DMS79 (cell line): ENCODE results near the gene VTI1A.

Experiments used
- DNase-seq: peaks from one replicate; lab custom pipeline; 2025; lab: John Stamatoyannopoulos, UW

VTI1A gene

DNA sequence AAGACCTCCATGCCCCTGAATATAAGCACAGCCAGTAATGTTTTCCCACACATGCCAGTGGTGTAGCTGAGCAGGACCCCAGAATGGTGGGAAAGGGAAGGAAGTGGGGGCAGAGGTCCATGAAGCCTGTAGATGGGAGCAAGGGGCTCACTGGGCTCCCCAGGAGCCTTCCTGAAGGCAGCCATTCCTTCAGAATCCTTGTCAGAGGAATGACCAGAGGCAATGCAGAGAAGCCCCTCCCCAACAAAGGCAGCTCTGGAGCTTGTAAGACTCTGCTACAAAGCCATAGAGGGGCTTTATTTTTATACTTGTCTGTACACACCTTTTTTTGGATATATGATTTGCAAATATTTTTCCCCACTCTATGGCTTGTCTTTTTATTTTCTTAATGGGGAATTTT, 338.1 kb downstream of the VTI1A start:
- no peak for DNase-seq

DNA sequence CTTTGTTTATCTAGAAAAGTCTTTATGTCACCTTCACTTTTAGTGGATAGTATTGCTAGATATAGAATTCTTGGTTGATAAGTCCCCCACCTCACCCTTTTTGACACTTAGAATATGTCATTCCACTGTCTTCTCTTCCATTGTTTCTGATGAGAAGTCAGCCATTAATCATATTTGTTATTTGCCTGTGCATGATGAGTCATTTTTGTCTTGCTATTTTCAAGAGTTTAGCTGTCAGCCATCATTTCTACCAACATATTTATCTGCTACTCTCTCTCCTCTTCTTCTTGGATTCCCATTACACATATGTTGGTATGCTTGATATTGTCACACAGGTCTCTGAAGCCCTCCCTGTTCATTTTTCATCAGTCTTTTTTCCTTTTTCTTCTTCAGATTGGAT, 342.2 kb downstream of the VTI1A start:
- DNase-seq: no peak

- no peak for DNase-seq
Observed at GRCh38 chr10:112790030-112790429, 343.0 kb downstream of the VTI1A start.

GRCh38 chr10:112790921-112791320, 343.9 kb downstream of the VTI1A start:
- no peak for DNase-seq

DNA sequence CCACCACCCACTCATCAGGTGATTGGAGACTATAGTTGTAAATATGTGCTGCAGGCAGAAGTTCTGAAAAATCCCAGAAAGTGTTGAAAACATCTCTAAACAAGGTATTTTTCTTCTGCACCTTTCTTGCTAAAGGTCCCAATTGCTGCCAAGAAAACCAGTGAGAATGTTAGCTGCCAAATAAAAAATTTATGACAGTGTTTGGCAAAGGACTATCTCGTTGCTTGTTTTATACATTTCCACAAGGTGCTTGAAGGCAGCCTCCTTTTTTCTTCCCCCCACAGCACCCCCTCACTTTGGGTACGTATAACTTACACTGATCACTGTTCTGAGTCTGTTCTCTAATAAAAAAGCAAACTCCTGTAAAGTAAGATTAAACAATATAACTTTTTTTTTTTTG, 344.4 kb downstream of the VTI1A start:
- no peak for DNase-seq

DNA sequence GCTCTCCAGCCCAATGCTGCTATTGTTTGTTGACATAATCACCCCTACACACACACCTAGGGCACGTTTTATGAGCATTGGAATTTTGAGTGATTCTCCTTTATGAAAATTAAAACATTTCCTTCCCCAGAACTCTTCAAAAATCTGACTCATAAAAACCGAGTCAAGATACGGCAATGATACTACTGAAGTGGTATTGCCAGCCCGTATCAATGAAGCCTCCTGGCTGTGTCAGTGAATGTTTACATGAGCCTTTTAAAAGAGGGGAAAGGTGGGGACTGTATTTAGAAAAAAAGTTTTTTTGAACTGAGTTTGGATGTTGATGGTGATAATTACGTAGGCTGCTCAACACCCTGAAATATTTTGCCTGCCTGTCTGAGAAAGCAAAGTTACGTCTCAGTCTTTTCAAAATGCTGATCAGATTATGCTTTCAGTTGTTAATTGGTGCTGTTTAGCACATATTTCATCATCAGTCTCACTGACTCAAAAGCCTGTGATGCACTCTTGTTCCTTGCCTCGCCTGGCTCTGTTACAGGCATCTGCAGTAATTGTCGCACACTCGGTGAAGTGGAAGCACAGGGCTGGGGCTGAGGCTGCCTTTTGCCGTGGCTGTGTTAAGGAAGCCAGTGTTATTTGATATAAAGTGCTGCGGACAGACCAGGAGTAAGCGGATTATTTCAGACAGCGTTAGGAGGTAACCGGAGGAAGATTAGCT, 345.6 kb downstream of the VTI1A start:
- DNase-seq: no peak

- DNase-seq: no peak
Observed at GRCh38 chr10:112793202-112793921, 346.3 kb downstream of the VTI1A start.

GRCh38 chr10:112794201-112794600, 347.2 kb downstream of the VTI1A start:
- DNase-seq: no peak

DNA sequence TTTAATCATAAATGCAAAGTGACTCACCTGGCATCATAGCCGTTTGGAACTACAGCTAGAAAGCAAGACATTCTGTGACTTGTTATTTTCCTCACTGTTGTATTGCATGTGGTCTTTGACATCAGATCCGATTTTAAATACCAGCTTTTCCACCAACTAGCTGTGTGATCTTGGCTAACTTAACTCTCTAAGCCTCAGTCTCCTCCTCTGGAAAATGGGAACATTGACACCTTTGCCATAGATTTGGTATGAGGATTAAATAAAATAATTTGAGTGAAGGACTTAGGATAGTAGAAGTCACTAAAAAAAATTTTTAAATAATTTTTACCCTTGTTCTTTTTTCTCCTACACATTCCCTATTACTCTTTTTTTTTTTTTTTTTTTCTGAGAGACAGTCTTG, 348.1 kb downstream of the VTI1A start:
- DNase-seq: no peak

DNA sequence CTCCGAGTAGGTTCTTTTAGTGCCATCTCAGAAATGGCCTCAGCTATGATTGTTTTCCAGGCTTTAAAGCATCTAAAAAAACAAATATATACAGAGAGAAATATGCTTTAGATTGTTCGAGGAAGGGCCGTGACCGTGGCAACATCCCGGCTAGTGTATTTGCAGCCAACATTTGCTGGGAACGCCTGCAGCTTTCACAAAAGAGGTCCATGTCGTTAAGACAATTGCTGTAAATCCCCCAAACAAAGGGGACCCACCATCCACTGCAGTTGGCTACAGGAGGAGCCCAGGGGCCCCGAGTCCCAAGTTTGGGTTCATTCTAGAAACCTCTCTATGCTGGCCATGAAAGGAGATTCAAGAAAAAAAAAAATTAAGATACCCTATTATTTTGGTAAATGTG, 350.2 kb downstream of the VTI1A start:
- no peak for DNase-seq

- no peak for DNase-seq
Observed at GRCh38 chr10:112797855-112798254, 350.8 kb downstream of the VTI1A start.

DNA sequence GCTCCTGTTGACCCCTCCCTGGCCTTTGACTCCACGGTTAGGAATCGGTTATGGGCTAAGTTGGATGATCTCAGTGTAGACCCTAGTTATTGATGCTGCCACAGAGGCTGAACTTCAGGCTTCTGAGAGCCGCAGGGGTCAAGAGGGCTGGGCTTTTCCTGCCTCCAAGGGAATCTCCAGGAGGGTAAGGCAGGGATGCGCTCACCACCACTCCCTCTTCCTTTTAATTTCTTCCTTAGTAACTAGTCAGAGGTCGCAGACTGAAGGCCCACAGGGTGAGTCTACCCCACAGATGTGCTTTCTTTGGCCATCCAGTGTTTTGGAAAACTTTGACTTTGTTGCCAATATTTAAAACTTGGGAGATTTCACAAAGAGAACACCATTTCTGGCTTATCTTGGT, 352.0 kb downstream of the VTI1A start:
- no peak for DNase-seq

DNA sequence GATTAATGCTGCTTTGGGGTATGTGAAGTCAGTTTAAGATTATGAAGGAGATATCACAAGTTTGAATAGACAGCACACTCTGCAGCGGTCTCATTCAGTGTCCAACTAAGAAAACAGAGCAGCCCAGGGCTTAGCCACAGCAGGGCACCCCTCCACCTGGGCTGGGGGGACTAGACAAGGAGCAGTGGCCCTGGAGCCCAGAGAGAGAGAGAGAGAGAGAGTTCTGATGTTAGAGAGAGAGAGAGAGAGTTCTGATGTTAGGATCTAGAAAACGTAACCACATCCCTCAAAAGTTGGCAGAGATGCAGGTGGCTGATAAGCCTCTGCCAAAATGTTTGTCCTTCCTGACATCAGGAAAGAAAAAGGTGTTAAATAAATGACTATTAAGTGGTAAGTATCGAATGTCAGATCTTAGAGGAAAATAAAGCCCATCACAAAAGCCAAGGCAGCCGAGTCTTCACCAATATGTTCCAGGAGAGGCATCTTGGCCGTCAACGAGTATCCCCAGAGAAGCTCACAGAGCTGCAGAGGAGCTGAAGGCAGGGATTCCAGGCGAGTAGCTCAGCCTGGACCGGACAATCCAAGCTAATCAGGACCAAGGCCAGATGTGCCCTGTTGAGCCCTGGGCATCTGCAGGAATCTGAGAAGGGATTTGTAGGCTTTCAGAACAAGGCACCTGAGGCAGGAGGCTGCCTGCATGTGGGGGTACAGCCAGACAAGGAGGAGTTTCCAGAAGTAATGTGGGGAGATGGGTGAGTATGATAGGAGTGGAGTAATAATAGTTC, 352.9 kb downstream of the VTI1A start:
- no peak for DNase-seq

DNA sequence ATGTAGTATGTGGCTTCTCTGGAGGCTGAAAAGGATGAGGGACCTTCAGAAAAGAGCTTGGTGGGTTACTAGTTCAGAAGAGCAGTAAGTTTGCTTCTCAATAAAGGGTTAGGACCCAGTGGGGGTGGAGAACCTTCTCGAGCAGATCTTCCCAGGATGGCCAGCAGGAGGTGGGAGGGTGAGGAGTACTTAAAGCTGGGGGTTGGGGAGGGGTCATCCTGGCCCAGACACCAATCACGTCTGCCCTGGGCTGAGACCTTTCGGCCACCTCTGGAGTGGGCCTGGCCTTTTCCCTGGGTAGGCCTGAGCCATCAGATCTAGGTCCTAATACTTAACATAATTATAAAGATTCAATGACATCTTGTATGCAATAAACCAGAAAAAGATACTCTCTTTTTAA, 354.0 kb downstream of the VTI1A start:
- DNase-seq: no peak

- no peak for DNase-seq
Observed at GRCh38 chr10:112801748-112802147, 354.7 kb downstream of the VTI1A start.

GRCh38 chr10:112802411-112803022, 355.5 kb downstream of the VTI1A start:
- no peak for DNase-seq

- DNase-seq: no peak
Observed at GRCh38 chr10:112803961-112804401, 357.0 kb downstream of the VTI1A start.

DNA sequence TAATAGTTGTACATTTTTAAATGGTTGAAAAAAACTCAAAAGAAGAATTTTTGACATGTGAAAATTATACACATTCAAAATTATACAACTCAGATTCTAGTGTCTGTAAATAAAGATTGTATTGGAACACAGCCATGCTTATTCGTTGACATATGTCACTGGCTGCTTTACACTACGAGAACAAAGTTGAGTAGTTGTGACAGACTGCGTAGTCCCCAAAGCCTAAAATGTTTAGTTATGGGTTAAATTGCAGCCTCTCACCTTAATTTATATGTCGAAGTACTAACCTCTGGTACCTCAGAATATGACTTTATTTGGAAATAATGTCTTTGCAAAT, 358.2 kb downstream of the VTI1A start:
- no peak for DNase-seq

GRCh38 chr10:112805701-112806100, 358.7 kb downstream of the VTI1A start:
- DNase-seq: no peak

DNA sequence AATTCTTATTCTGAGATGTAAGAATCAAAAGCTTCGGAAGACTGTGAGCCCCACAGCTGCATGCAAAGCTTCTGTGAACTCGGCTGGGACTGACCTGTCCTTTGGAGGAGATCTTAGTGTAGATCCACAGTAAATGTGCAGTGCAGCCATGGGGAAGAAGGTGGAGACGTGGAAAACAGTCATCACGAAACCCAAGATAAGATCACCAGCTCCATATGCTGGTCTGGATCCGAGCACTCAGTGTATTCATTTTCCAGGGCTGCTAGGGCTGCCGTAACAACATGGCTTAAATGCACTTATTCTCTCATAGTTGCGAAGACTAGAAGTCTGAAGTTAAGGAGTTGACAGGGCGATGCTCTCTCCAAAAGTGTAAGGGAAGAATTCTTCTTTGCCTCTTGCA, 360.0 kb downstream of the VTI1A start:
- no peak for DNase-seq

DNA sequence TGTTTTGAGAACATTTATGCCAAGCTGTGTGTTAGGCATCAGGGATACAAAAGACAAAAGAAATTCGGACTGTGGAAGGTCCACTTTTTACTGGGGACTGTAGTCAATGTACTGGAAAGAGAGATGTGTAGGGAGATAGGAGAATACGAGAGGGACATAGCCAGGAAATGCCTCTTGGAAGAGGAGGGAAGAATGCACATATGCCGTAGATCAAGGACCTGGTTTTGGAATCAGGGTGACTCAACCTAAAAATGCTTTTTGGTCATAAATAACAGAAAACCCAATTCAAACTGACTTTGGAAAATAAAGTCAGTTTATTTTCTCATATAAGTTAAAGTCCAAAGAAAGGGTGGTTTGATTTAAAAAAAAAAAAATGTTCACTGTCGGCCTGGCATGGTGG, 362.7 kb downstream of the VTI1A start:
- DNase-seq: no peak

DNA sequence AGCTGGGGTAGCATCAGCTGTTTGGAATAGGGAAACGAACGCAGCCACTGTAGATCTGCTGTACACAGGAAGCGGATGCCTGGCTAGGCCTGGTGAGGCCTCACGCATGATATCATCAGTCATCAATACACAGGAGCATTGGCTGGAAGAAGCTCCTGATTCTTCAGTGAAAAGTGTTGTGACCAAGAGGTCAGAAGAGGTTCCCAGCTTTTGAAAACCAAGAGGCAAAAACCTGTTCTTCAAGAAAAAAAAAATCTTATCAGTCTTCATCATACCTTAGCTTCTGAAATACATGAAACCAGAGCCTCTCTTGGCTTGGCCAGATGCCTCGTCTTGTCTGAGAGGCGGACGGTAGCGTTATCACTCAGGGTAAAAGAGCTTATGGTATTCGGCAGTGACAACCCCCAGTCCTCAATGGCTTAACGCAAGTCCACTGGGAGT, 363.7 kb downstream of the VTI1A start:
- DNase-seq: peak; percentile 6
